Endometrial microvascular endothelial cells (primary cell): ENCODE measurements around the gene IL1R2. TPM values are rescaled to one million over a fixed set of nuclear protein-coding genes. Genes with fewer than 3 reads are reported as not detected.

Source experiments
- in situ Hi-C: cut with HindIII; loops from 2 replicates; pipeline ENCODE4 v1.10.0; 2017; ENCODE audit warnings: low sequenced_read_pairs, low pct_unique_long_range_greater_than_20kb; ENCODE audit errors: inconsistent ontology term
- total RNA-seq: library from RNA; depleted of rRNA; stranded (reverse); fragments of >200 nt; gene quantifications from one replicate; pipeline ENCODE4 v1.2.3, GENCODE V29; 2015; ENCODE audit errors: inconsistent ontology term

IL1R2 gene
- total RNA-seq, 1 donor from 2014 or later, result not detected

GRCh38 chr2:101971836-101972235 lies 19.9 kb upstream of the IL1R2 start:
- in situ Hi-C loops, result no loop called here

GRCh38 chr2:101972621-101973434 lies 18.9 kb upstream of the IL1R2 start:
- in situ Hi-C loops, result no loop called here

- in situ Hi-C loops, result no loop called here
Observed at GRCh38 chr2:101974663-101975062, 17.1 kb upstream of the IL1R2 start.

- in situ Hi-C loops, result no loop called here
Observed at GRCh38 chr2:101975171-101975870, 16.4 kb upstream of the IL1R2 start.

- in situ Hi-C loops, result no loop called here
Observed at GRCh38 chr2:101976891-101977290, 14.9 kb upstream of the IL1R2 start.

GRCh38 chr2:101980368-101980767 lies 11.4 kb upstream of the IL1R2 start:
- in situ Hi-C loops, result no loop called here

GRCh38 chr2:101981066-101981465 lies 10.7 kb upstream of the IL1R2 start:
- in situ Hi-C loops, result no loop called here

GRCh38 chr2:101981504-101981903 lies 10.3 kb upstream of the IL1R2 start:
- in situ Hi-C loops, result no loop called here

- in situ Hi-C loops, result no loop called here
Observed at GRCh38 chr2:101982495-101983029, 9.2 kb upstream of the IL1R2 start.

- in situ Hi-C loops, result no loop called here
Observed at GRCh38 chr2:101983486-101983885, 8.3 kb upstream of the IL1R2 start.

- in situ Hi-C loops, result no loop called here
Observed at GRCh38 chr2:101983928-101984327, 7.8 kb upstream of the IL1R2 start.

- in situ Hi-C loops, result no loop called here
Observed at GRCh38 chr2:101984656-101985055, 7.1 kb upstream of the IL1R2 start.

- in situ Hi-C loops, result no loop called here
Observed at GRCh38 chr2:101985101-101985792, 6.5 kb upstream of the IL1R2 start.

- in situ Hi-C loops, result no loop called here
Observed at GRCh38 chr2:101985793-101986164, 6.0 kb upstream of the IL1R2 start.

- in situ Hi-C loops, result no loop called here
Observed at GRCh38 chr2:101986376-101986775, 5.4 kb upstream of the IL1R2 start.

GRCh38 chr2:101986804-101987740 lies 4.7 kb upstream of the IL1R2 start:
- in situ Hi-C loops, result no loop called here

GRCh38 chr2:101987832-101988231 lies 3.9 kb upstream of the IL1R2 start:
- in situ Hi-C loops, result no loop called here

GRCh38 chr2:101988541-101988940 lies 3.2 kb upstream of the IL1R2 start:
- in situ Hi-C loops, result no loop called here
